Daoy (cell line): ENCODE results near the gene NYAP2. TPM values are rescaled to one million over a fixed set of nuclear protein-coding genes. Genes with fewer than 3 reads are reported as not detected.

Source experiments
- DNase-seq: peaks from one replicate; pipeline ENCODE4 v3.0.0-alpha.2; 2015; ENCODE audit warnings: low read depth
- total RNA-seq: library from RNA; depleted of rRNA; stranded (reverse); fragments of >200 nt; shearing (Covaris generic); gene quantifications from 2 replicates; pipeline ENCODE4 v1.2.3, GENCODE V29; 2014; rRNA removed

The NYAP2 gene
- total RNA-seq = not detected in 2 replicates

DNA sequence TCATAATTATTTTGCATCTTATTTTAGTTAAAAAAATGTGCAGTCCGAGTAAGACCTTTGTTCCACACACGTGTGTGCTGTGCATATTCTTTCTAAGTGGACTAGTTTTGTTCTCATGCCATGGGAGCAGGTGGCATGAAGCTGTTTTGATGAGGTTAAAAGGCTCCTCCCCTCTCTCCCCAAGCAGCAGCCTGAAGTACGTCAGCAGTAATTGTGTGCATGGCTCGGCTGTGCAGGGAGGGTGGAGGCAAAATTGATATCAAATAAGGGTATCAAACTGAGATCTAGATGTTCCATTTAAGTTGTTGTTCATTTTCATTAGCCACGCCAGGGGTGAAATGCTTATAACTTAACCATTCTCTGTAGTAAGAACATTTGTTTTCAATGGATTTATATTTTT lies at the start of gene NYAP2:
TSS of gene NYAP2 (plus strand) at position 207 of the 400 bp plus-strand sequence. CDS start 9,171 bp downstream, outside the sequence.
- no peak for DNase-seq

DNA sequence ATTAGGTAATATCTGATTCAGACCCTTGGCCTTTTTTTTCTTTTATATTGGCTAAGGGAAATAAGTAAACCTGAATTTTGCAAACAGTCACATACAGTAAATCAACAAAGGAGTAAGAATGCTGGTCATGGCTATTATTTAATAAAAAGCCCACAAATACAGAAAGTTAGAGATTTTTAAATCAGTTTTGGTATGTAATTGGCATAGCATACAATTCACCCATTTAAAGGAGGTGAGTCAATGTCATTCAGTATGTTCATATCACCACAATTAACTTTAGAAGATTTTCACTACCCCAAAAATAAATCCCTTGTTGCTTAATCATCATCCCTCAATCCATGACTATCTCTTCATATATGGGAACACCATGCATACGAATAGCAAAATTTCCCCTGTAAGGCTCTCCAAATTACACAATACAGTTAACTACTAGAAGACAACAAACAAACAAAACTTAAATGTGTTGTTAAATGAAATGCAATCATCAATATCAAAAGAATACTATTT lies 45.9 kb upstream of the NYAP2 start:
- no peak for DNase-seq

DNA sequence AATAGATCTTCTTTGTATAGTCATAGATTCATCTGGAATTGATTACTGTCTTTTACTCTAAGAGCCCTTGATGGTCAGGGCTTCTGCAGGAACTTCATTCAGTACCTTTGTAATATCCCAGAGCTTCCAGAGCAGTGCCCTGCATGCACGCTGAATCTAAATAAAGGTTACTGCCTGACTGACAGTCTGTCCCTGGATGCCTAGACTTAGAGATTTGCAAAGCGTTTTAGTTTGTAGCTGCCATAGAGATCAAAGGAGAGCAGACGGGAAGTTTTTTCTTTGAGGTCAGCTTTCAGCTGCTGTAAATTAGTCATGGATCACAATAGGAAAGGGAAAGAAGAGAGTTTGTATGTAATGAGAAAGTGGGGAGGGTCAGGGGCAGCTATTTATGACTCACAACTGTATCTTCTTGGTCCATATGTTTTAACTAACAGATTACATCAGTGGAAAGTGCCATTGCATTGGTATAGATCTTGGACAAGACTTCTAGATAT lies 45.2 kb upstream of the NYAP2 start:
- DNase-seq = peak; percentile 1

DNA sequence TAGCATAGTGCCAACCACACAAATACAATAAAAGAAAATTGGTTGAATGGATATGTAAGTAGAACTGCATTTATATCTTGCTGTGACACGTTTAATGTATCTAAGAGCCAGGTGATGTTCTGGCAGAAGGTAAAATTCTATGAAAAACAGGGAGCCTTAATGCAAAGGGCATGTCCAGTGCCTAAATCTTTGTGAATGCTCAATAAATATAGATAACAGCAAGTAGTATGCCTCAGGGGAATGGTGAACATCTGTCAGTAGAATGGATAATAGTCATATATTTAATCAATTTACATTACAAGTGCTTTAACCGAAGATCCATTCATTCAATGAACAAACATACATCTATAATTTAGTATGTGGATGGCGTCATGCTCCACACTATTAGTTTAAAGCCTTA lies 43.7 kb upstream of the NYAP2 start:
- no peak for DNase-seq

DNA sequence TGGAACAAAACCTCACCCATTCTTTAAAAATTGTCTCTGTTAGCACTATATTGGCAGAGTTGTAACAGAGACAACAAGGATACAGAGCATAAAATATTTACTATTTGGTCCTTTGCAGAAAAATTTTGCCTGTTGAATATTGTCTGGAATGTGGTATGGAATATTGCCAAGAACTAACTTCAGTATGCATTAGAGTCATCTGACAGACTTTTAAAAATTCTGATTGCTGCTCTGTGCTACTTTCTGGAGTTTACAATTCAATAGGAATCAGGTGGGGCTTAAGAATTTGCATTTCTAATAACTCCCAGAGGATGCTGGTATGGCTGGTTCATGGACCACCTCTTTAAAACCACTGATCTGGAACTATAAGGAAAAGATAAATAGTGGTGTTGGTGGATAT lies 32.8 kb upstream of the NYAP2 start:
- no peak for DNase-seq

DNA sequence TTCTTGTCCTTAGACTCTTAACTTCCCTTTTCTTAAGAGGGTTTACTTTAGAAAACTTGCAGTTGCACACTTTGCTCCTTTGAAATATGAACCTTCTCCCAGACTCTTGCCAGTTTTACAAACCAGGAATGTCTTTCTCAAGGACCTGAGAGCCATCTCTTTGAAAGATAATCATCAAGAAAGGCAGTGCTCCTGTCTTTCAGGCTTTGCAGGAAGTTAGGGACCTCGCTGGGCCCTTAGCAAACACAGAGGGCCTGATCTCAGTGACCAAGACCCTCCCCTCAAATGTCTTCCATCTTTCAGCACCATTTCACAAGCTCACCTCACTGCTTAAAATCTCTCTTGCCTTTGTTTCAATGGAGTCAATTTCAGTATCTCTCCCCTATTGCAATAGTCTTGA lies 32.0 kb upstream of the NYAP2 start:
- DNase-seq = no peak

DNA sequence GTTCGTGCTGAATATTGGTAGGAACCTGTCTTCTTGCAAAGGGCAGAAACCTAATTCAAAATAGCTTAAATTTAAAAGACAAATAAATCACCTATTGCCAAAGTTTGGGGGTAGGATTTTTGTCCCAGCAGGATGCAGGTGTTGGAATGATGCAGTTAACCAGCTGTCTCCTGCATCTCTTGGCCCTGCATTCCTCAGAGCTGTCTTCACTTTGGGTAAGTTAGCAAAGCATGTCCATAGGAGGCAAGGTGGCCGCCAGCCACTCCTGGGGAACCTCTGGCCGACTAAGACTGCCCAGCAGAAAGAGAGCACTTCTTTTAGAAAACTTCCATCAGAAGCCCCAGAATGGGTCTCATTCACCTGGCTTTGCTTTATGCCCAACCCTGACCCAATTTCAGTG lies 20.5 kb upstream of the NYAP2 start:
- no peak for DNase-seq

DNA sequence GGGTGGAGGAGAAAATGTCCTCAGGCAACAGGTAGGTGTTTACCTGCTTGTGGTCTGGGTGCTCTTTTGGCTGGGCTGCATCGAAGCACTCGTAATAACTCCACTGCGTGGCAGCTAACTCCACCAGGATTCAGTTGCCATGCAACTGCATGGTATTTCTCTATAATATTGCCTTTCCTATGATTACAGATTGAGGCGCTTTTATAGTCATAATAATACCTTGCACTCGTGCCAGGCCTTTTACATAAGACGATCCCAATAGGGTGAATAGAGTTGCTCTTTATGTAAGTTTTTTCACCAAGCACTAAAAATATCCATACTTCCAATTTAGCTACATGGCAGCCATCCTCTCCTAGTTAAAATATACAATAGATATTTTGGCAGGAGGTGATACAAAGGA lies 19.7 kb upstream of the NYAP2 start:
- no peak for DNase-seq

DNA sequence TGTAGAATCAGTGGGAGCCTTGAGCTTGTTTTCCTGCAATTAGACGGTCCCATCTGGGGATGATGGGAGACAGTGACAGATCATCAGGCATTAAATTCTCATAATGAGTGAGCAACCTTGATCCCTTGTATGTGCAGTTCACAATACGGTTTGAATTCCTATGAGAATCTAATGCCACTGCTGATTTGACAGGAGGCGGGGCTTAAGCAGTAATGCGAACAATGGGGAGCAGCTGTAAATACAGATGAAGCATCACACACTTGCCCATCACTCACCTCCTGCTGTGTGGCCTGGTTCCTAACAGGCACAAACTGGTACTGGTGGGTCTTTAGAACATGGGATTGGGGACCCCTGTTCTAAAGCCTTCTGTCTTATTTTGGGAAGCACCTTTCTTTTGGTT lies 17.9 kb upstream of the NYAP2 start:
- DNase-seq = no peak

DNA sequence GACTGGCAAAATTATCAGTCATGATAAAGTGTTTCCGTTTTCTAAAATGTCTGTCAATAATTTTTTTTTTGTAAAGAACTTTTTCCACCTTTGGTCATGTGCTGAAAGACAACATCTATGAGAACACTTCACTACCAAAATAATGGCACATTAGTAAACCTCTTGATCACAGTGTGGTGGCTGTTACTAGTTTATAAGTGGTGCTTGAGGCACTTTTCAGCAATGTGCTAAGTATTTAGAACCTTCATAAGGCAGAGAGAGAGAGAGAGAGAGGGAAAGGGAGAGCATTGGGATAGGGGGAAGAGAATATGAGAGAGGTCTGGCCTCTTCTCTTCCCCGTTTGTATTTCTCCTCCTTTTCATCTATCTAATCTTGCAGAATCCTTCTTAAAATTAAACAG lies 1.1 kb upstream of the NYAP2 start:
- DNase-seq = no peak

DNA sequence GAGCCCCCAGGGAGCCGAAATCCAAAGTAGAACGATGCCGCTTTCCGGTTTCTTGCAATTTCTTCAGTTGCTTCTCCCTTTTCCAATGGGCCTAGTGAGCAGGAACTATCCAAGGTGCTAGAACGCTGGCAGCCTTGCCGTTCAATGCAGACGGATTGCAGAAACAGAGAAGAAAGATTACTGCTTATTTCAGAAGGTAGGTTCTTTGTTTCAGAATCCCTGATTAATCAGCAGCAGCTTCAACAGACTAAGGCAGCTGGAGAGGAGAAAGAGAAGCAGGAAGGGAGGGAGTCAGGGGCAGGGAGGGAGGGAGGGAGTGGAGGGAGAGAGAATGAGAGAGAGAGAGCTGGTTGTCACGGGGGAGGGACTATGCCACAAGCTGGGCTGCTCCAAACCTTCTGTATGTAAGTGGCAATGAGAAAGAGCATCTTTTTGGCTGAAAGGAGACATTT lies 576 bp downstream of the NYAP2 start:
- DNase-seq = peak; percentile 1

DNA sequence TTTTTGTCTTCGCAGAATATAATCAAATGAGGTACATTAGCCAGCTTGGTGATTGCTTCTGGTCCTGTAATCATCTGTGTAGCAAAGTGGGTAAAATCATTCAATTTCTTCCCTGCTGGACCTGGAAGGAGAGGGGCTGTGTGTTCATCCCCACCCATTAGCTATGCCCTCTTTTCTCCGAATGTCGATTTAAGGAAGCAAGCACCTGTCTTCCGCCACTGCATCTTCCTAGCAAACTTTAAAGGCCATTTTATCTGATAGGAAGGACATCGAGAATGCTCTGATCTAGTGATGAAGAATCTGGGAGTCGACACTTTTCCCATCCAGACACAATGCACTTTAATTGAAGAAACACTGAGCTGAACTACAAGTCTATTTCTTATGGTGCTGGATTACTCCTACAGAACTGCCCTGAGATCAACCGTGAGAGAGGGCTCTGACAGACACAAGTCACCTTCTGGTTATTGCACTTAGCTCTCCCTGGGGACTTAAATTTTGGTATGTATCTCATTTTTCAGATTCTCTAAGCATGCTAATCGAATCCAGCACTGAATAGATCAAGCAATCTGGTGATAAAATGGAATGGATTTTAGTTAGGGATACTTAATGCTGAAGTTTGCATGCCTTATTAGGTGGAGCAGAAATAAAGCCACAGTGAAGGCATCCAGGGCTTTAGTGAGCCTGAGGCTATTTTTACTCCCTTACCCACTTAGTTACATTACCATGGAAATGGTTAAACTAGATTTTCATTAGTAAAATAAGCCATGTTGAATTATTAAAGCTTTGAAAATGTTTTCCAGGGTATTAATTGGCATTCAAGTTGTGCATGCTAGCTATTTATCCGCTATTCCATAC lies 1.3 kb downstream of the NYAP2 start:
- DNase-seq = no peak

DNA sequence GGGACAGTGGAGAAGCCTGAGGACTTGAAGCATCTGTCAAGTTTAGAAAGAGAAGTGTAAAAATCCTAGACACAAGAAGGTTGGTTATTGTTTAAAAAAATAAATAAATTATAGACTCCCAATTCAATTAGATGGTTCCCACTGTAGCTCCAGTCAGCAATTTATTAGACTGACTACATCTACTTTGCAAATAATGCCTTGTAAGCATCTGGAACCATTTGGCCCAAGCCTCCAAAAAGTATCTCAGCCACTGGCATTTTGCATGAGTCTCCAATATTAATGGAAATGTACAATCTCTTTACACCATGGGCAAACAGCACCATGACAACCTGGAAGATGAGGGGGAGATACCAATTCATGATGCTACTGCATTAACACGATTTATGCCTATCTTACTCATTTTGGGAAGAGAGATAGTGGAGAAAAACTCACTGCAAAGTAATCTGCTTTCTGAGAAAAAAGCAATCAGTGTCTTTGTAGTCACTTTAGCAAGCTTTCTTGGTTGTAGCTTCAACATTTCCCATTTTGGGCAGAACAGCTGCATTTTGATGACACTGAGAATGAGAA lies 2.8 kb downstream of the NYAP2 start:
- DNase-seq = no peak

DNA sequence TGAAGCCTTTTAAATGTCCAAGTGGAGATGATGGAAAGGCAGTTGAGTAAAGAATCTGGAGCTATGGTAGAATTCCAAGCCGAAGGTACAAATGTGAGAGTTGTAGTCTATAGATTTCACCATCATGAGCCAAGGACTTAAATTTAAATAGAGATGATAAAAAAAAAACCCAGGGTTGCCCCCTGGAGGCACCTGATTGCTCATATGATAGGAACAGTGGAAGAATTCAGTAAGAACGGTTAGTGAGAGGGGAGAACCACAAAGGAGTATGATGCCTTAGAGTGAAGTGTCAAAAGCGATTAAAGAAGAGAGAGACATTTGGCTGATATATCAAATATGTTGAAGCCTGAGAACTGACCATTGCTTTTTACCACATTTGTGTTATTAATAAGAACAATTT lies 11.9 kb downstream of the NYAP2 start:
- DNase-seq = no peak

DNA sequence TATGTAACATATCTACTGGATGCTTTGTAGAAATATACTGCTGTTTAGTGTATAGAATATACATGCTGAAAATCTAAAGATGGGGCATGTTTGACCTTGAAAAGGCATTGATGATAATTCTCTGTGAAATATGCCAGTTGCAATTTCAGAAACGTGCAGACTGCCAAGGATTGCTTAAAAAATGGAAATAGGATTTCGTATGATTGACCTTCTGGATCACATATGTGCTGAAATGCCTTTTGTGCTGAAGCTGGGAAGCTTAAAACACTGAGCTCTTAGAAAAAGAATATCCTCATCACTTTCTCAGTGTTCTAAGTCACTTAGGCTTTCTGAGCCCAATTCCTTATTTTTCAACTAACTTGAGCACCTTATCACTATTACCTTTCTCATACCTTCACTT lies 14.3 kb downstream of the NYAP2 start:
- no peak for DNase-seq

DNA sequence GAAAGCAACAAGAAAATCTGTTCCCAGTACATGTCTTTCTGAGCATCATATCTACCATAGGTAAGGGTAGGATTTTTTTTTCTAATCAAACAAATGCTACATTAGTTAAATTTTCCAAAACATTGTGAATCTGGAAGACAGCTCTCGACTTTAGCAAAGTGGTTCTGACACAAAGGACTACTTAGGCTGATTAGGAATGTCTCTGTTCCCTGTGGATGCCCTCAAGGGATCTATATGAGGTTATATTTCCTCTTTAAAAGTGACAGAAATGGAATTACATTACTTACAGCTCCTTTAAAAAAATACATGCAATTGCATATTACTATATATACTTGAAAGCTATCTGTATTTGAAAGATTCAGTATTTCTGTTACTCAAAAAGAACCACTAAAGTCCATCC lies 15.4 kb downstream of the NYAP2 start:
- no peak for DNase-seq

DNA sequence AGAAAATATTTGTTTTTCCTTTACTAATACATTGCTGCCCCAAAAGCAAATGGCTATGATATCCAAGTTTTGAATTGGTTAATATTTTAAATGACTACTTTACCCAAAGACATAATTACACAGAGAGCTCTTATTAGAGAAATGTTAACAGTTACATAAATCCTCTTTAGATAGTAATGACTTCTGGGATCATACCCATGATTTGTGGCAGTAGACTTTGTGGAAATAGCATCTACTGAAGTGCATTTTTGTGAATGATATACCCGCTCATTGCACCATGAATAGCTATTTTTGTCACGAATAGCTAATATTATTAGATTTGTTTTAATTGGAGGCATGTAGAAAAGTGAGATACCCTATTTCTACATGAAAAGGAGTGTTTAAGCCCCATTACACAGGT lies 15.8 kb downstream of the NYAP2 start:
- no peak for DNase-seq

DNA sequence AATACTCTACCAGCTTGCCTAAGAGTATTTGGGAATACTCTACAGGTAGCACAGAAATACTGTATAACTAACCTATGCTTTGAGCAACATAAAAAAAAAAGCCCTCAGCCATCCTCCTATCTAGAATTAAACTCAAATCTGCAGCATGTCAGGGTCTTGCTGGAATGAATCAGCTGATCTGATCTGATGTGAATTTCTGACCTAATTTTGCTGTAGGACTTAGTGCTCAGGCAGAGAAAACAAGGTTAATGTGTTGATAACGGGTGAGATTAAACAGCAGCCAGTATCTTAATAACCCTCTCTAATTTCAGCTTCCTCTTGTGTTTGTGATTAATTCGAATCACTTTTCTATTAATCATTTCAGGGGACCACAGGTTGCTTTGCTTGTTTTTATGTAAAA lies 16.3 kb downstream of the NYAP2 start:
- DNase-seq = no peak

DNA sequence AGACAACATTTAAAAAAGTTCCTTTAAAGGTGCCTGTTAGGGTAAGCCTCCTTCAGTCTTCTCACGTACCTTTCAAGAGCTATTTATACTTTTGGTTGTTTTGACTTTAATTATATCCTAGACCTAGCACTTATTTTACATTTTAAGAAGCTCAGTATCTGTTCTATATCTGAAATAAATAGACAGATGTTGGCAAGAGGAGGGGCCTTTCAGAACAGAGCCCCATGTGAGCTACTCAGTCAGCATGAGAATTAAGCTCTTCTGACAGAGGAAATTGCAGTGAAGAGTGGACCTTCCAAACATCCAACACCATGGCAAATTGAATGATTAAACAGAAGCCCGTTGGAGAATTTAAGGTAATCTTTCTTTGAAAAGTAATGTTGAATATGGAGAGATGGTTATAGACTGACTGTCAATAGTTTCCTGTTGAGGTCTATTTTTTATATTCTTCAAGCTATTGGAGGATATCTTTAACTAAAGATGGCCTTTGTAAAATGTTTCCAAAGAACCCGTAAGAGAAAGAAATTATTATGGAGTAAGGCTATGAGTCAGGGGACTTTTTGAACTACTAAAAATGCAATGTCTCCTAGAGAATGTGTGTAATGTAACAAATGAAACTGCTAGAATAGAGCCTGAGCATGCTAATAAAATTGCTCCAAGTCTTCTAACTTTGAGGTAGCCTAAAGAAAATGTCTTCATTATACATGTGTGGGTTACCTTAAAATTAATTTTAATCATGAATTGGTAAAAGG lies 17.3 kb downstream of the NYAP2 start:
- no peak for DNase-seq

DNA sequence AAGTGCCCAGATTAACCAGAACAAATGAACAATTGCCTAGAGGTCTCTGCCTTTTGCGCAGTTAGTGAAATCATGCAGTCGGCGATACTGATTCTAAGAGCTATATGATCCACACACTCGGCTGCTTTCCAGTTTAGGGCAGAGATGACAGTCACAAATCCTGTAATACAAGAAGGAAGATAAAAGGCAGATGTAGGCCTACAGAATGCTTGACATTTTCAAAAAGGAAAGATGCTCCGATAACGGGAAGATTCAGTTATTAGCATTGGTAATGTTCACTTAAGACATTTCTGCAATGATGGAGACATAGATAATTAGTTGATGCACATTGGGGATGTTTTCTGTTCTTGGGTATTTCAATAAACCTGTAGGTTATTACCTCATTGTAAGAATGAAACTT lies 19.5 kb downstream of the NYAP2 start:
- no peak for DNase-seq

DNA sequence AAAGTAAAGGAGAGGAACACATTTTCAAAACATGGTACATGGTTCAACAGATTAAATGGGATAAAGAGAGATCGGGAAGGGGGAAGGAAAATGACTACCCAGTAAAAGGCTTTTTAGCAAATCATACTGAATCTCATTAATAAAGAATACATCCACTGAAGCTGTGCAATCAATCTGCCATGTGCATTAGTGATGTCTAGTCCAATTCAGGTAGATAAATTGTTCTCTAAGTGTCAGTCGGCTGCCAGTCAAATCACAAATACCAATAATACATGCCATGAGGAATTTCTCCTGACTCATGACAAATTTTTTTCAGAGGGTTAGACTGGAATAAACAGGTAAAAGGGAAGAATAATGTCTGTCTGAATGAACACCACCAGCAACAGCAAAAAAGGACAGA lies 22.6 kb downstream of the NYAP2 start:
- no peak for DNase-seq

DNA sequence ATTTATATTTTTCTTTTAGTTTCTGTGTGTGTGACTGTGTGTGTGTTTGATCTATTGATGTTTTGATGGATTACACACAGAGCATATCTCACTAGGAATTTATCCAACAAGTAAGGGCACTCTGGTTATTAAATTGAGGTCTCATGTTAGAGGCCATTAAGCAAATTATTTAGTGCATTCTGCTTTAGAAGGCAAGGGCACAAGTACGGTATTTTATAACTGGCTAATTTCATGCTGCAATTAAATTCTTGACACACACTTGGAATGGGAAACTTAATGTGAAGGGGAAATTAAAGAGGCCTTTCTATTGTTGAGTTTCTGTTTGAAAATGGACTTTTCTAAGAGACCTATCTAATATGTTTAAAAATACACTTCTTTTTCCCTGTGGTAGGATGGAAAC lies 25.8 kb downstream of the NYAP2 start:
- no peak for DNase-seq
